Activated T-cell treated with anti-CD3 and anti-CD28 coated beads for 24 hours (primary cell): ENCODE measurements around the gene GDF10.

ENCODE experiments used
- DNase-seq: peaks from one replicate; pipeline ENCODE4 v3.0.0-alpha.2; 2020; ENCODE audit warnings: low read depth

Gene GDF10

GRCh38 chr10:47276071-47276470, 23.9 kb upstream of the GDF10 start:
- DNase-seq = no peak

GRCh38 chr10:47276576-47277351, 23.2 kb upstream of the GDF10 start:
- DNase-seq = no peak

- peak; percentile 38 for DNase-seq
These were observed 22.4 kb upstream of the GDF10 start for GRCh38 chr10:47277352-47278151.

GRCh38 chr10:47278152-47278473, 21.9 kb upstream of the GDF10 start:
- DNase-seq = no peak

- DNase-seq = no peak
These were observed 21.3 kb upstream of the GDF10 start for GRCh38 chr10:47278720-47279119.

GRCh38 chr10:47279276-47279675, 20.7 kb upstream of the GDF10 start:
- no peak for DNase-seq

- no peak for DNase-seq
These were observed 17.9 kb upstream of the GDF10 start for GRCh38 chr10:47282005-47282656.

- DNase-seq = no peak
These were observed 17.4 kb upstream of the GDF10 start for GRCh38 chr10:47282657-47283018.

- DNase-seq = no peak
These were observed 16.8 kb upstream of the GDF10 start for GRCh38 chr10:47283101-47283630.

GRCh38 chr10:47283848-47284247, 16.1 kb upstream of the GDF10 start:
- DNase-seq = no peak

GRCh38 chr10:47285381-47286115, 14.4 kb upstream of the GDF10 start:
- DNase-seq = no peak

- DNase-seq = no peak
These were observed 13.9 kb upstream of the GDF10 start for GRCh38 chr10:47286116-47286505.

GRCh38 chr10:47286591-47287315, 13.2 kb upstream of the GDF10 start:
- DNase-seq = no peak

- no peak for DNase-seq
These were observed 12.6 kb upstream of the GDF10 start for GRCh38 chr10:47287365-47287802.

- DNase-seq = no peak
These were observed 12.2 kb upstream of the GDF10 start for GRCh38 chr10:47287805-47288204.

- no peak for DNase-seq
These were observed 11.8 kb upstream of the GDF10 start for GRCh38 chr10:47288236-47288635.

GRCh38 chr10:47288916-47289495, 11.0 kb upstream of the GDF10 start:
- DNase-seq = no peak

GRCh38 chr10:47289921-47290320, 10.1 kb upstream of the GDF10 start:
- DNase-seq = no peak

GRCh38 chr10:47290338-47290737, 9.7 kb upstream of the GDF10 start:
- no peak for DNase-seq

GRCh38 chr10:47291682-47292081, 8.3 kb upstream of the GDF10 start:
- no peak for DNase-seq

GRCh38 chr10:47294057-47294456, 5.9 kb upstream of the GDF10 start:
- DNase-seq = no peak
